ENCODE measurements around the gene RNF103.

The RNF103 gene

DNA sequence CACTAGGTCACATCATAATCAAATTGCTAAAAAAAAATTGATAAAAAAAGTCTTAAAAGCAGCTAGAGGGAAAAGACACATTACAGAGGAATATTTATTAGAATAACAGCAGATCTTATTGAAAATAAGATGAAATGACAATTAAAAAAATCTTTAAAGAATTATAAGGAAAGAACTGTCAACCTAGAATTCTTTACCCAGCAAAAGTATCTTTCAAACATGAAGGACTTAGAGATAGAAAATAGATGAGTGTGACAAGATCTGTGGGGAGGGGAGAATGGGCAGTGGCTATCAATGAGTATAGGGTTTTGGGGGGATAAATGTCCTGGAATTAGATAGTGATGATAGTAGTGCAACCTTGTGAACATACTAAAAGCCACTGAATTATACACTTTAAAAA is 26.5 kb upstream of the RNF103 start:
- DNase-seq (ENCODE audit: low read depth): no peak
- TF ChIP-seq, protein P1, sequence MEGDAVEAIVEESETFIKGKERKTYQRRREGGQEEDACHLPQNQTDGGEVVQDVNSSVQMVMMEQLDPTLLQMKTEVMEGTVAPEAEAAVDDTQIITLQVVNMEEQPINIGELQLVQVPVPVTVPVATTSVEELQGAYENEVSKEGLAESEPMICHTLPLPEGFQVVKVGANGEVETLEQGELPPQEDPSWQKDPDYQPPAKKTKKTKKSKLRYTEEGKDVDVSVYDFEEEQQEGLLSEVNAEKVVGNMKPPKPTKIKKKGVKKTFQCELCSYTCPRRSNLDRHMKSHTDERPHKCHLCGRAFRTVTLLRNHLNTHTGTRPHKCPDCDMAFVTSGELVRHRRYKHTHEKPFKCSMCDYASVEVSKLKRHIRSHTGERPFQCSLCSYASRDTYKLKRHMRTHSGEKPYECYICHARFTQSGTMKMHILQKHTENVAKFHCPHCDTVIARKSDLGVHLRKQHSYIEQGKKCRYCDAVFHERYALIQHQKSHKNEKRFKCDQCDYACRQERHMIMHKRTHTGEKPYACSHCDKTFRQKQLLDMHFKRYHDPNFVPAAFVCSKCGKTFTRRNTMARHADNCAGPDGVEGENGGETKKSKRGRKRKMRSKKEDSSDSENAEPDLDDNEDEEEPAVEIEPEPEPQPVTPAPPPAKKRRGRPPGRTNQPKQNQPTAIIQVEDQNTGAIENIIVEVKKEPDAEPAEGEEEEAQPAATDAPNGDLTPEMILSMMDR (IDR thresholded peaks at IDR 0.05; ENCODE audit: control insufficient read depth, insufficient read depth, low read depth, low read length, missing control alignments): no peak
- H3K4me3 ChIP-seq (ENCODE audit: control insufficient read depth, low read depth, low read length): no peak overlapping the region

DNA sequence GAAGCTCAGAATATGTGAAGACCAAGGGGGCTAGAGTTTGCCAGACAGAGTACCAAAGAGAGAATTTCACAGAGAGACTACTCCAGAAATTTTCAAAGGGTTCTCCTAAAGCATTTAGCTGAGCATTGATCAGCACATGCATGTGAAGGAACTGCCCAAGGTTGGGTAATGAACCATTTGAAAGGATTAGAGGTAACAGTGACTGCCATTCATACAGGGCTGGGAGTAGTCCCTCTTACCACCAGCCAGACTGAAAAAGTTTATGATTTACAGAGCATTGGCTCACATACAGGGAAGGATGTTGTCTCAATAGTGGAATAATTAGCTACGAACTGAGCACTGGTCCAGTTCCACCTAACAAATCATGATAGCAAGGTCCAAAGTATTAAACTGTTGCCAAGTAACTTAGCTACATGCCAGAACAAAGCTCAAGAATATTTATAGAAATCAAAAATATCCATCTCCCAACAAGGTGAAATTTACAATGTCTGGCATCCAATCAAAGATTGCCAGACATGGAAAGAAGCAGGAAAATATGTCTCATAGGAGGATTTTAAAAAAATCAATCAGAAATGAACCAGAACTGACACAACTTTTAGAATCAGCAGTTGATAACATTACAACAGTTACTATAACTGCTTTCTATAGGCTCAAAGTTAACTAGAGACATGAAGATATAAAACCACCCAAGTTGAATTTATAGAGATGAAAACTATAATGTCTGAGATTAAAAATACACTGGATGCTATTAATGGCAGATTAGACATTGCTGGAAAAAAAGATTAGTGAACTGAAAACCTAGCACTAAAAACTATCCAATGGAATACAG is 25.7 kb upstream of the RNF103 start:
- DNase-seq (ENCODE audit: low read depth): no peak
- TF ChIP-seq, protein P1 (IDR thresholded peaks at IDR 0.05; ENCODE audit: control insufficient read depth, insufficient read depth, low read depth, low read length, missing control alignments): no peak
- H3K4me3 ChIP-seq (ENCODE audit: control insufficient read depth, low read depth, low read length): no peak overlapping the region

DNA sequence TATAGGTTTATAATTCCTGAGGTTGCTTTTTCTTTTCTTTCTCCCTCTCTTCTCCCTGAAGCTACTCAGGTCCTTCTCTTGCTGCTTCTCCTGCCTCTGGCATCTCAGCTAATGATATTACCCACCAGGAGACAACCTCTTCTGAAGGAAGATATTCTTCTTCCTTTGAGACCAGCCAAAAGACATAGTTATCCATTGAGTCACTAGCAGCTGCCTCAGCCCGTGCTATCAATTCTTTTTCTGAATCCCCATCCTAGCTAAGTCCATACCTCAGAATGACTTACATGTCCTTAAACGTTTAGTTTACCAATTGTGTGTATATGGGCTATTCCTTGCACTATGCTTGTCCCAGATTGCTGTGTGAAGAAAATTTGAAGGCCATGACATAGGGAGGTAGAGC is 25.0 kb upstream of the RNF103 start:
- H3K4me3 ChIP-seq (ENCODE audit: control insufficient read depth, low read depth, low read length): no peak overlapping the region
- DNase-seq (ENCODE audit: low read depth): no peak
- TF ChIP-seq, protein P1 (IDR thresholded peaks at IDR 0.05; ENCODE audit: control insufficient read depth, insufficient read depth, low read depth, low read length, missing control alignments): no peak

DNA sequence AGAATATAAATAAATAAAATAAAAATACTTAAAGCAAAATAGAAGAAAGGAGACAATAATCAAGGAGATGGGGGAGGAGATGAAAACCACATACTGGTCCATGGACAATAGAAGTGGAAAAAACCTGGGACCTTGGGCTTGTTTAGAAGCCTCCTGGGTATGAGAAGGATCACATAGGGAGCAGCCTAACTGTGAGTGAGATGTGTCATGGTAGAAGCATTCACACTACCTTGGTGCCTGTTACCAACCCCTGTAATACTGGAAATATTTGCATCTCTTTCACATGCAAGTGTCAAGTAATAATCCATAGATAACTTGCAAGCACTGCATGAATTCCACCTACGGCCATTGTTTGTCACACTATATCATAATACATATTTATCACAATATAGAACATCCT is 23.2 kb upstream of the RNF103 start:
- no peak for DNase-seq (ENCODE audit: low read depth)
- no peak overlapping the region for H3K4me3 ChIP-seq (ENCODE audit: control insufficient read depth, low read depth, low read length)
- TF ChIP-seq, protein P1 (IDR thresholded peaks at IDR 0.05; ENCODE audit: control insufficient read depth, insufficient read depth, low read depth, low read length, missing control alignments): no peak

DNA sequence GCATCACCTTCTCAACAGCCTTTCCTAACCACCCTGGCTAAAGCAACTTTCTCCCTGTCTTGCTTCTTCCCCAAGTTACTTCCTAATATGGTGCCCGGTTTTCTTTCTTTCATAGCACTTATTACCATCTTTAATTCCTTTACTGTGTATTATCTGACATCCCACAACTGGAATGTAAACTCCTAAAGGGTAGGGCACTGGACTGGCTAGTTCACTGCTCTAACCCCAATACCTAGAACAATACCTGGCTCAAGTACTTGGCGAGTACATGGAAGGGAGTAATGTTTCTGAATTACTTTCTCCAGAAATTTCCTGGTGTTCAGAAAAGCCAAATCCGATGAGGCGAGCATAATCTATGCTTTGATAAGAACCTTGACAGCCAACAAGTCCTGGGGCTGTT is 22.7 kb upstream of the RNF103 start:
- DNase-seq (ENCODE audit: low read depth): no peak
- no peak overlapping the region for H3K4me3 ChIP-seq (ENCODE audit: control insufficient read depth, low read depth, low read length)
- TF ChIP-seq, protein P1 (IDR thresholded peaks at IDR 0.05; ENCODE audit: control insufficient read depth, insufficient read depth, low read depth, low read length, missing control alignments): no peak

DNA sequence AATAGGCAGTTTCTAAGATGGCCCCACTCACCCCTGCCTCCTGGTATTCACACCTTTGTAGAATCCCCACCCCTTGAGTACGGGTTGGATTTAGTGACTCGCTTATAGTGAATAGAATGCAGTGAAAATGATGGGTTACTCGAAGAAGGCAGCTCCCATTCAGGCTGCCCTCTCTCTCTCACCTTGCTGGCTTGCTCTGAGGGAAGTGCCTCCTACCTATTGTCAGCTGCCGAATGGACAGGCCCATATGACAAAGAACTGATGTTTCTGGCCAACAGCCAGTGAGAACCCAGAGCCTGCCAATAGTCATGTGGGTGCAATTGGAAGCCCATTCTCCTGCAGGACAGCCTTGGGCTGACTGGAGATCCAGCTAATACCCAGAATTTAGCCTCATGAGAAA is 22.1 kb upstream of the RNF103 start:
- TF ChIP-seq, protein P1 (IDR thresholded peaks at IDR 0.05; ENCODE audit: control insufficient read depth, insufficient read depth, low read depth, low read length, missing control alignments): no peak
- H3K4me3 ChIP-seq (ENCODE audit: control insufficient read depth, low read depth, low read length): no peak overlapping the region
- DNase-seq (ENCODE audit: low read depth): no peak

Data from AG09309 (cell line).